Measurements from ENCODE around the gene ECE1. TPM values are rescaled to one million over a fixed set of nuclear protein-coding genes. Genes with fewer than 3 reads are reported as not detected.
"Not testable (repeated sequence)": the region's sequence is repeated elsewhere in the genome, so short reads cannot be mapped to it uniquely, and the experiment has no call there.

The ECE1 gene
- total RNA-seq, 1 experiment from 2014 or later: 192 TPM

GRCh38 chr1:21216835-21217811 is 73.1 kb downstream of the ECE1 start:
- BruUV-seq (replicated peaks): no TSS peak
- no peak overlapping the region for H3K27ac ChIP-seq (ENCODE audit: low read length)
- in situ Hi-C loops (cut with HindIII; ENCODE audit: low pct_unique_long_range_greater_than_20kb, low sequenced_read_pairs) (no loop called here), intact Hi-C loops (cut with micrococcal nuclease; ENCODE audit: unreplicated experiment) (no loop called here)
- ChIA-PET CTCF (interaction anchor here (0.6 kb wide), 2 partner anchors 9 to 34 kb away, joined by 4 to 9 read pairs; no protein-coding TSS in a partner anchor), POLR2A (no interaction called here)
- no peaks in the 10 kb centered on the region for H3K27me3 ChIP-seq (ENCODE audit: control insufficient read depth, insufficient read depth, low read length)
- no peak for DNase-seq (ENCODE audit: low read depth, low spot score)
- ATAC-seq: peak; percentile 45
- no peak overlapping the region for H3K4me3 ChIP-seq (ENCODE audit: low read depth in 2 of 2, low read length in 2 of 2)
- TF ChIP-seq CTCF (IDR thresholded peaks at IDR 0.05) (peak; percentile 91), TCF7L2 (IDR thresholded peaks at IDR 0.05; ENCODE audit: low read depth, low read length) (no peak)
- H3K36me3 ChIP-seq (ENCODE audit: control insufficient read depth, insufficient read depth, low read length): no peaks in the 10 kb centered on the region
- no peaks in the 10 kb centered on the region for H3K4me1 ChIP-seq (ENCODE audit: control insufficient read depth, insufficient read depth, low read length)
- no peaks in the 10 kb centered on the region for H3K9me3 ChIP-seq (ENCODE audit: control insufficient read depth, insufficient read depth, low read depth, low read length)

- no peak for ATAC-seq
- H3K36me3 ChIP-seq (ENCODE audit: control insufficient read depth, insufficient read depth, low read length): no peaks in the 10 kb centered on the region
- no peak overlapping the region for H3K4me3 ChIP-seq (ENCODE audit: low read depth in 2 of 2, low read length in 2 of 2)
- no peaks in the 10 kb centered on the region for H3K9me3 ChIP-seq (ENCODE audit: control insufficient read depth, insufficient read depth, low read depth, low read length)
- in situ Hi-C loops (cut with HindIII; ENCODE audit: low pct_unique_long_range_greater_than_20kb, low sequenced_read_pairs) (no loop called here), intact Hi-C loops (cut with micrococcal nuclease; ENCODE audit: unreplicated experiment) (no loop called here)
- ChIA-PET CTCF (no interaction called here), POLR2A (no interaction called here)
- DNase-seq (ENCODE audit: low read depth, low spot score): no peak
- no peak overlapping the region for H3K27ac ChIP-seq (ENCODE audit: low read length)
- H3K27me3 ChIP-seq (ENCODE audit: control insufficient read depth, insufficient read depth, low read length): no peaks in the 10 kb centered on the region
- no peaks in the 10 kb centered on the region for H3K4me1 ChIP-seq (ENCODE audit: control insufficient read depth, insufficient read depth, low read length)
- TF ChIP-seq SIN3A (IDR thresholded peaks at IDR 0.05; ENCODE audit: borderline replicate concordance, insufficient read depth, low read depth, low read length) (no peak), TCF7L2 (IDR thresholded peaks at IDR 0.05; ENCODE audit: low read depth, low read length) (no peak), POLR2AphosphoS5 (IDR thresholded peaks at IDR 0.05; ENCODE audit: low read depth, low read length) (no peak), CTCF (IDR thresholded peaks at IDR 0.05) (no peak), REST (IDR thresholded peaks at IDR 0.05; ENCODE audit: insufficient read depth in 1 of 2, low read depth in 2 of 2, low read length in 1 of 2) (no peak)
- no TSS peak for BruUV-seq (replicated peaks)
Measured at GRCh38 chr1:21212126-21212525, 78.1 kb downstream of the ECE1 start.

GRCh38 chr1:21208137-21208700 is 82.0 kb downstream of the ECE1 start:
- intact Hi-C loops (cut with micrococcal nuclease; ENCODE audit: unreplicated experiment); DNase-seq (ENCODE audit: low read depth, low spot score); BruUV-seq (replicated peaks); H3K27ac ChIP-seq (ENCODE audit: low read length); POLR2A ChIA-PET; H3K4me3 ChIP-seq (ENCODE audit: low read depth in 2 of 2, low read length in 2 of 2); H3K4me1 ChIP-seq (ENCODE audit: control insufficient read depth, insufficient read depth, low read length); ATAC-seq; in situ Hi-C loops (cut with HindIII; ENCODE audit: low pct_unique_long_range_greater_than_20kb, low sequenced_read_pairs); H3K36me3 ChIP-seq (ENCODE audit: control insufficient read depth, insufficient read depth, low read length); H3K9me3 ChIP-seq (ENCODE audit: control insufficient read depth, insufficient read depth, low read depth, low read length); H3K27me3 ChIP-seq (ENCODE audit: control insufficient read depth, insufficient read depth, low read length): not testable (repeated sequence)
- CTCF ChIA-PET: interaction anchor here (0.7 kb wide), 1 partner anchor 9 kb away, joined by 4 read pairs; no protein-coding TSS in a partner anchor
